Vagina (tissue), 2 donors: Measurements from ENCODE around the gene ADGRG6.

Source experiments
- POLR2A ChIP-seq, 2 donors: fragments of 450-650 bp; IDR thresholded peaks; one replicate each; pipeline ENCODE4 v1.6.1; 2017; ENCODE audit warnings: antibody characterized with exemption in 2 of 2, mild to moderate bottlenecking in 2 of 2, moderate library complexity in 2 of 2
- POLR2AphosphoS5 ChIP-seq, 2 donors: sonication (generic); formaldehyde crosslinking; IDR thresholded peaks; one replicate each; pipeline ENCODE4 v1.9.0; 2017; ENCODE audit warnings: antibody characterized with exemption in 2 of 2, mild to moderate bottlenecking in 2 of 2, low read depth in 1 of 2; ENCODE audit not compliant: insufficient read depth in 1 of 2
- TF ChIP-seq, protein P1 (sequence below), 3 experiments: fragments of 450-650 bp in 2 of 3; fragments of 200-600 bp in 1 of 3; sonication (generic) in 1 of 3; IDR thresholded peaks; one replicate each; pipeline ENCODE4 v1.5.1; 2017 to 2019; ENCODE audit warnings: antibody characterized with exemption in 3 of 3, mild to moderate bottlenecking in 2 of 3, moderate library complexity in 2 of 3

DNA sequence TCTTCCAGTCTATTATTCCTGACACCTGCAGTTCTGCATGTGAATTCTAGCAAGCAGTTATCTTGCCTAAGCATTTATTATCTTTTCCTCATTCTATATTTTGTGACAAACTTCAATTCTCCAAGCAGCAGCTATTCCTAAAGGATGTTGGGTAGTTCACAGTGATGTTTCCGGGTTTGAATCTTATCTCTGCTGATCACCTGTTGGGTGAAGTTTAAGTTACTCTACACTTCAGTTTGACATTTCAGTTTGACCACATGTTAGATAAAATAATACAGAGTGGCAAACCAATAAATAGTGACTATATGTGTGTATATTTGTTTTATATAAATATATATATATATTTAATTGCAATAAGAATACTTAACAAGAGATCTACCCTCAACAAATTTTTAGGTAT, 168.6 kb downstream of the ADGRG6 start:
- TF ChIP-seq, protein P1, sequence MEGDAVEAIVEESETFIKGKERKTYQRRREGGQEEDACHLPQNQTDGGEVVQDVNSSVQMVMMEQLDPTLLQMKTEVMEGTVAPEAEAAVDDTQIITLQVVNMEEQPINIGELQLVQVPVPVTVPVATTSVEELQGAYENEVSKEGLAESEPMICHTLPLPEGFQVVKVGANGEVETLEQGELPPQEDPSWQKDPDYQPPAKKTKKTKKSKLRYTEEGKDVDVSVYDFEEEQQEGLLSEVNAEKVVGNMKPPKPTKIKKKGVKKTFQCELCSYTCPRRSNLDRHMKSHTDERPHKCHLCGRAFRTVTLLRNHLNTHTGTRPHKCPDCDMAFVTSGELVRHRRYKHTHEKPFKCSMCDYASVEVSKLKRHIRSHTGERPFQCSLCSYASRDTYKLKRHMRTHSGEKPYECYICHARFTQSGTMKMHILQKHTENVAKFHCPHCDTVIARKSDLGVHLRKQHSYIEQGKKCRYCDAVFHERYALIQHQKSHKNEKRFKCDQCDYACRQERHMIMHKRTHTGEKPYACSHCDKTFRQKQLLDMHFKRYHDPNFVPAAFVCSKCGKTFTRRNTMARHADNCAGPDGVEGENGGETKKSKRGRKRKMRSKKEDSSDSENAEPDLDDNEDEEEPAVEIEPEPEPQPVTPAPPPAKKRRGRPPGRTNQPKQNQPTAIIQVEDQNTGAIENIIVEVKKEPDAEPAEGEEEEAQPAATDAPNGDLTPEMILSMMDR (IDR thresholded peaks at IDR 0.05), result no peak
- TF ChIP-seq POLR2AphosphoS5 (IDR thresholded peaks at IDR 0.05; ENCODE audit: insufficient read depth in 1 of 2, low read depth in 1 of 2) (no peak), POLR2A (IDR thresholded peaks at IDR 0.05) (no peak)
